Suprapubic skin (tissue), 3 donors: ENCODE results near the gene NR1H3.

Experiments used
- EP300 ChIP-seq: sonication (generic); formaldehyde crosslinking; IDR thresholded peaks from one replicate; pipeline ENCODE4 v1.6.1; 2017; ENCODE audit warnings: antibody characterized with exemption
- POLR2A ChIP-seq, 2 donors: fragments of 450-650 bp; IDR thresholded peaks; one replicate each; pipeline ENCODE4 v1.6.1; 2017; ENCODE audit warnings: antibody characterized with exemption in 2 of 2, mild to moderate bottlenecking in 2 of 2, moderate library complexity in 2 of 2
- TF ChIP-seq, protein P1 (sequence below), 2 donors: fragments of 200-600 bp in 1 of 2; fragments of 450-650 bp in 1 of 2; sonication (generic) in 1 of 2; IDR thresholded peaks; one replicate each; pipeline ENCODE4 v1.5.1; 2016 to 2019; ENCODE audit warnings: antibody characterized with exemption in 2 of 2, mild to moderate bottlenecking in 1 of 2, moderate library complexity in 1 of 2

DNA sequence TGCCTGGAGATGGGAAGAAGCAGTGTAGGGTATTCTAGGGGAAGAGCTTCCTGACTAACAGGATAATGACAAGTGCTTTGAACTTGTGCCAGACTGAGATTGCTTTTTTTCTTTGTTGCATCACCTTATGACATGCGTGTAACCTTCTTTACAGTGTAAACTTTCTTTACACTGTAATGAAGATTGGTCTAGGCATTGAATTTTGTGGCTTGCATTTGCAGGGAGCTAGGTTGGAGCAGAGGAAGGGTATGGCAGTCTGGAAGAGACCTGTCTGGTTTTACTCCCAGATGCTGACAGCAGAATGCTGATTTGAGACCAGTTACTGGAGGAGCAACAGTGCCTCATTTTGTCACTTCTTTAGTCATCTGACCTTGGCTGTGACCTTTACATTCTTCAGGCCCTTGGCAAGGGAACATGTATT, 37.4 kb upstream of the NR1H3 start:
- TF ChIP-seq, protein P1, sequence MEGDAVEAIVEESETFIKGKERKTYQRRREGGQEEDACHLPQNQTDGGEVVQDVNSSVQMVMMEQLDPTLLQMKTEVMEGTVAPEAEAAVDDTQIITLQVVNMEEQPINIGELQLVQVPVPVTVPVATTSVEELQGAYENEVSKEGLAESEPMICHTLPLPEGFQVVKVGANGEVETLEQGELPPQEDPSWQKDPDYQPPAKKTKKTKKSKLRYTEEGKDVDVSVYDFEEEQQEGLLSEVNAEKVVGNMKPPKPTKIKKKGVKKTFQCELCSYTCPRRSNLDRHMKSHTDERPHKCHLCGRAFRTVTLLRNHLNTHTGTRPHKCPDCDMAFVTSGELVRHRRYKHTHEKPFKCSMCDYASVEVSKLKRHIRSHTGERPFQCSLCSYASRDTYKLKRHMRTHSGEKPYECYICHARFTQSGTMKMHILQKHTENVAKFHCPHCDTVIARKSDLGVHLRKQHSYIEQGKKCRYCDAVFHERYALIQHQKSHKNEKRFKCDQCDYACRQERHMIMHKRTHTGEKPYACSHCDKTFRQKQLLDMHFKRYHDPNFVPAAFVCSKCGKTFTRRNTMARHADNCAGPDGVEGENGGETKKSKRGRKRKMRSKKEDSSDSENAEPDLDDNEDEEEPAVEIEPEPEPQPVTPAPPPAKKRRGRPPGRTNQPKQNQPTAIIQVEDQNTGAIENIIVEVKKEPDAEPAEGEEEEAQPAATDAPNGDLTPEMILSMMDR (IDR thresholded peaks at IDR 0.05): no peak
- no peak for TF ChIP-seq POLR2A (IDR thresholded peaks at IDR 0.05)
- no peak for TF ChIP-seq EP300
